GM21786 (cell line): ENCODE measurements around the gene KRT82.
"Not testable (repeated sequence)": the region's sequence is repeated elsewhere in the genome, so short reads cannot be mapped to it uniquely, and the experiment has no call there.

Experiments
- ATAC-seq: cut with Tn5 transposase; IDR thresholded peaks from one replicate; pipeline ENCODE4 v1.9.1; 2021; ENCODE audit not compliant: unreplicated experiment

Gene KRT82

DNA sequence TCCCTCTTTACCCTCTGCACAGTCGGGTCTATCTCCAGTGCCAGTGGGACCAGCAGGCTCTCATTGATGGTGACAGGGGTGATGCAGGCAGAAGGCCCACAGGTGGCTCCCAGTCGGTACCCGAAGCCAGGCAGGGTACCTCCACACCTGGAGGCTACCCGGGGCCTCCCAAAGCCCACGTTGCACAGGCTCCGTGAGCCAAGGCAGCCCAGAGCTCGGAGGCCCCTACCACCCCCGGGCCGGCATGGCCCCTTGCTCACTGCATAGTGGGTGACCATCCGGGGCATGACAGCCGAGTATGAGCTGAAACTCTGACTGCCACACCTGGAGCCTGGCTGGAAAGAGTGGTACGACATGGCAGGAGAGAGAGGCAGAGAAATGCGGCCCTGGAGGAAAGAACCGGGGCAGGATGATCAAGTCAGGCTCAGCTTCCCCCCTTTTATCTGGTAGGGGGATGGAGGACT, at the start of gene KRT82:
Gene KRT82, minus strand, starts transcription at position 414 of the 464 bp plus-strand sequence. Its CDS starts 58 bp downstream, at position 356.
- no peak for ATAC-seq

DNA sequence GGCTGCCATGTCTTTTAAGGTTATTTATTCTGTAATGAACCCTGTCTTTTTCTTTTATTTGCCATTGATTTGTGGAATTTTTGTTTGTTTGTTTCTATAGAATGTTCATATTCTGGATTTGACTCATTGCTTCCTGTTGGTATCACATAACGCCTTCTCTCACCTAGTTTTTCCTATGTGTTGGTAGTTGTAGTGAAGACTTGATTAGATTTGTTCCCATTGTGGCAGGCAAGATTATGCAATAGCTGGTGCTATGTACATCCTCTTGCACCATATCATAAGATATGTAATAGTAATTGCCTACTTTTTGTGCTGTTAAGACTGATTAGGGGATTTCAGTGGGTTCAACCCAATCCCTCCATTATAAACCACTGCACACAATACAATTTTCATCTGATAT, 49.7 kb upstream of the KRT82 start:
- ATAC-seq = no peak

DNA sequence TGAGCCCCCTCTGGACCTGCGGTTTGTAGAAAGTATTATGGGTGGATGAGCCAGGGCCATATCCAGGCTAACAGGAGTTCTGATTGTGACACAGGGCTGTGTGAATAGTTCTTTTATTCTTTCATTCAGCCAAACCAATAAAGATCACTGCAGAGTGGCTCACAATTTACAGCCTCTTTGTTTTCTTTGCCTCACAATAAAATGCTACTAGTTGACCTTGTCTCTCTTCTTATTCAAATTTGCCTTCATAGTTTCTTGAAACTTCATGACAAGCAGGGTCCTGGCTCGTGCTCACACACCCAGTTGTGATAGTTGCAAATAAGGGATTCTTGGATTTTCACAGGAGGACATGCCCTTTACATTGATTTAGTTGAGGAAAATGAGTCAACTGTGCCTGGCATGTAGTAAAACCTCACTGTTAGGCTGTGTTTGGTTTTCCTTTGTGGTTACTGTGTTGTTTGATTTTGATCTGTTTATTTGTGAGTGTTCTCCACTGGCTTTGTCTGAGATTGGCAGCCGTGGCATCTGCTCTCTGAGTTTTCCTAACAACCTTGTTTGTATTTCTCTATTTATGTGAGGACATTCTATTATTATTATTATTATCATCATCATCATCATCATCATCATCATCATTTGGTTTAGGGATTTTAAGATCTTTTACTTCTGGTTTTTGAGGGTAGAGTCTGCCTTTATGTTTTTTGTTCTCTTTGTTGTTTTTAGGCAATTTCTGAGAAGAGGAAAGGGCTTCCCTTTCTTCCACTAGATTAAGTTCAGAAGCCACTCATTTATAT, 48.5 kb upstream of the KRT82 start:
- no peak for ATAC-seq

DNA sequence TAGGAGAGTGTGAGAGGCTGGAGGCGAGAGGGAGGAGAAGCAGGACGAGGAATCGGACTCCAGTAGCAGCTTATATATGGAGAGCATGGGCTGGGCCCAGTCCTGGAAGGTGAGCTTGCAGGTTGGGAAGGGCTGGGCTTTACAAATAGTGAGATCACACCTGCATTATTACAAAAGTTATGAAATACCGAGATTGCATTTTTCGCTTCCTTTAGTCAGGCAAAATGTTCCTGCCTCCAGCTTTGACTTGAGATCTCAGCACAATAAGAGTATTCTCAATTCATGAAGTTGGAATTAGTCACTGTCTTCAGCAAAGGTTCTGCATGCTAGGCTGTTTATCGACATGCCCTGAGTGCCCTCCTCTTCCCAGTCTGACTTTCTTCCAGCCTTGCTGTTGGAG, 46.0 kb upstream of the KRT82 start, which contains the start of gene KRT6B:
Gene KRT6B, minus strand, starts transcription at position 46 of the 400 bp plus-strand sequence. CDS start 68 bp downstream, outside the sequence.
- ATAC-seq = no peak

DNA sequence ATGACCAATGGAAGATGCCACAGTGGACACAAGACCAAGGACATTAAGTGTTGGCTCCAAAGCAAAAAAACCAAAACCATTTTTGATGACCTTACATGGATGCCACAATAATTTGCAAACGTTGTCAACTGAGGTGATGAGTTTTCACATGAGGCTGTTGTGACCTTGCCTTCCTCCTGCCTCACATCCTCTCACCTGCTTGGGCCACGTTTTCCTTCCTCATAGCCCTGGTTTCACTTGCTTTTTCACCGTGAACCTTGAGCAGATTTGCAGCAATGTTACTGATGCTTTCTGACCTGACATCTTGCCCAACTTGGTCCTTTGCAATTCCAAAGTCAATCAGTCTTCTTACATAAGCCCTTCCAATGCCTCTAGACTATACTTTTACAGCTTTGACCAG, 42.1 kb upstream of the KRT82 start:
- no peak for ATAC-seq

DNA sequence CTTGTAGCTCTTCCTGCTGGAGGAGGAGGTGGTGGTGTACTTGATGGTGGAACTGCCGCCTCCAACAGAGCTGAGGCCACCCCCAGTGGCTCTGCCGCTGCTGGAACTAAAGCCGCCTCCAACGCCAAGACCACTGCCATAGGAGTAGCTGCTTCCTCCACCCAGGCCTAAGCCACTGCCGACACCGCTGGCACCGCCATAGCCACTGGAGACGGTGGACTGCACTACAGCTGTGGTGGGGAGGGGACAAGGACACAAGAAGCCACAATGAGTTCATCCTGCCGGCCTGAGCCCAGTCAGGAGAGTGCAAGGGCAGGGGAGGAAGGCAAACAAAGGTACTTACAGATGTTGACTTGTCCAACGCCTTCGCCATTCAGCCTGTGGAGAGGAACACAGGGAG, 41.1 kb upstream of the KRT82 start:
- ATAC-seq = not testable (repeated sequence)

DNA sequence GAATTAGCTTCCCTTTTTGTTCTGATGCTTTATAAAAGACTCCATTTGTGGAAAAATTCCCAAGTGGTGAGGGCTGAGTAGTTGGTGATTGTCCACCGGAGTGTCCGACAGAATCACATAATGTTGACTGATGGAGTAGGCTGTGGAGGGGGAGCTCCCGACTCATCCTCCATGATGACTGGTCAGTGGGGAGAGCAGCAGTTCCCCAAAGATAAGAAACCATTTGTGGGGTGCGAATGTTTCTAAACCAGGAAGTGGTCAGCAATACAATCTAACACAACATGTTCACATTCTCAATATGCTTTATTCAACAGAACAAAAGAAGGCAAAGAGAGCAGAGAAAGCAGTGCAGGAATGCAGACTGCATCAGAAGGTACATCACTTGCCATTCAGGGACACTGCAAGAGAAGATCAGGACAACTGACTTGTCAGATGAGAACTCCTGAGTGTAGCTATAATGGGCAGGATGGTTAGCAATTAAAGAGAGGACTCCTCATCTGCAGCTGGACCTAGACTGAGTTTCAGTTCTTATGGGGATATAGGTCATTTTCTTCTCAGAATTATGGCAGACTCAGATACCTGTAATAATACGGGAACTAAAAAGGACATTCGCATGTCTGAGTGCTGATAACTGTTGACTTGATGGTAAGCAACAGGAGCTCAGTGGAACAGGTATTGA, 40.4 kb upstream of the KRT82 start:
- ATAC-seq = no peak

DNA sequence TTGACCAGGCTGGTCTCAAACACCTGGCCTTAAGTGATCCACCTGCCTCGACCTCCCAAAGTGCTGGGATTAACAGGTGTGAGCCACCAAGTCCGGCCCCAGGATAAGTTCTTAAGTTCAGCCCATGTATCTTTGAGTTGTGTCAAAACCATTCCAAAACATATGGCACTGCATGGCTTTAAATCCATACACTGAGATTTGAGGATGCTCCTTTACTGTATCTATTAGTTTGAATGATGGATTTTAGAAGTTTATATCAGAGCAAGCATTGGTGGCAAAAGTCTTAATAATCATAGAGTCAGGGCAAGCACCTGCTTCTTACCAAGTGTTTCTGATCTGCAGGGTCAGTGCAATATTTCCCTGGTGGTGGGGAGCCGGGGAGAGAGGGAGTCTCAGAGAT, 39.7 kb upstream of the KRT82 start:
- no peak for ATAC-seq

DNA sequence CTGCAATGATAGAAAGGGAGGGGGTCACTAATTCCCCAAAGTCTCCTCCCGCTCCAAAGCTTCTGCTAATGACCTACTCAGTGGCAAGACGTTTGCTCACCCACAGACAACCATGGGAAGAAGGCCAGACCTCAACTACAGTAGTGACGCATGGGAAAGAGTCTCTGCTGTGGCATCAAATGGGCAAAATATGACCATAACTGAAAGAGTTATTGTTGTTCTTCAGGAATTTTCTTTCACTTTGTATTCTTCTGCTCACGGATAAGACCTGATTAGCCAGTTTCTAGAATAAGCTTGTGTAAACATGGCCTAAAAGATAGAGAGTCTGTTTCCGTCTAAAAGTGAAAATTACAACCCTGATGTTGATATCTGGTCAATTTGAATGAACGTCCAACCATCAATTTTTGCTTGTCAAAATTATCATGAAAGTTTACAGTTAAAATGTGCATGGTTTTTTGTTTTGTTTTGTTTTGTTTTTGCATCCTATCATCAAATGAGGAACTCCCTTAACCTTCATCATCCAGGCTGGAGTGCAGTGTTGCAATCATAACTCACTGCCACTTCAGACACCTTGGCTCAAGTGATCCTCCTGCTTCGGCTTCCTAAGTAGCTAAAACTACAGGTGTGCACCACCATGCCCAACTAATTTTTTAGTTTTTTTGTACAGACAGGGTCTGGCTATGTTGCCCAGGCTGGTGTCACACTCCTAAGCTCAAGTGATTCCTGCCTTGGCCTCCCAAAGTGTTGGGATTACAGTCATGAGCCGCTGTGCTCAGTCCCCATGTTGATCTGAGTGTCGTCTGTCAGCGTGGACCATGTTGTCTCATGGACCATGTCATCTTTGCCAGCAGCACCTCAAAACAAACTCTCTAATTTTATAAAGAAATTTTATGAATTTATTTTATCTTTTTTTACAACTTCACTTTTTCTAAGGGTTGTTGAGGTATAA, 38.8 kb upstream of the KRT82 start:
- ATAC-seq = no peak

DNA sequence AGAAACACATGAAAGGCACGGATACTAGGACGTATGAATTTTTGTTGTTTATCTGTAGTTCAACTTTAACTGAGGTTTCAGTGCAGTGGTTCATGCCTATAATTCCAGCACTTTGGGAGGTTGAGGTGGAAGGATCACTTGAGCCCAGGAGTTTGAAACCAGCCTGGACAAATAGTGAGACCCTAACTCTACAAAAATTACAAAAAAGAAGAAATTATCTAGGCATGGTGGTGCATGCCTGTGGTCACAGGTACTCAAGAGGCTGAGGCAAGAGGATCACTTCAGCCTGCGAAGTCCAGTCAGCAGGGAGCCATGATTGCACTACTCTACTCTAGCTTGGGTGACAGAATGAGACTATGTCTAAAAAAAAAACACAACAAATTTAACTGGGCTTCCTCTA, 37.8 kb upstream of the KRT82 start:
- no peak for ATAC-seq

DNA sequence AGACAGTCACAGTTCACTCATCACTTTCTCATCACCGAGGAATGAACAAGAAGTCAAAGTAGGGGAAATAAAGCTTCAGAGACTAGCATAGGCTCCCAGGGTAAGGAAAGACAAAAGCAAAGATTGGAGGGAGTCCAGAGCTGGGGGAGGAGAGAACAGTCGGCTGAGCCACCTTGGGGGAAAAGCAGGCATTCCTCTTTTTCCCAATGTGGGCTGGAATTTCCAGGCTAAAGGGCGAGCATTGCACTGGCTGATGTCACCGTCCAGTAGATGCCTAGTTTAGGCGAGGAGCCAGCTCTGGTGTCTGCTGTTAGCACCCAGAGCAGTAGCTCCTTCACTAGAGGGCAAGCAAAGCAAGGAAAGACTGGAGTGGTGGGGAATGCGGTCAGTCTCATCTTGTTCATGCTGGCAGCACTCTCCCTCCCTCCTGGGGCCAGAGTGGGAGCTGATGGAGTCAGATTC, 36.5 kb upstream of the KRT82 start:
- no peak for ATAC-seq

DNA sequence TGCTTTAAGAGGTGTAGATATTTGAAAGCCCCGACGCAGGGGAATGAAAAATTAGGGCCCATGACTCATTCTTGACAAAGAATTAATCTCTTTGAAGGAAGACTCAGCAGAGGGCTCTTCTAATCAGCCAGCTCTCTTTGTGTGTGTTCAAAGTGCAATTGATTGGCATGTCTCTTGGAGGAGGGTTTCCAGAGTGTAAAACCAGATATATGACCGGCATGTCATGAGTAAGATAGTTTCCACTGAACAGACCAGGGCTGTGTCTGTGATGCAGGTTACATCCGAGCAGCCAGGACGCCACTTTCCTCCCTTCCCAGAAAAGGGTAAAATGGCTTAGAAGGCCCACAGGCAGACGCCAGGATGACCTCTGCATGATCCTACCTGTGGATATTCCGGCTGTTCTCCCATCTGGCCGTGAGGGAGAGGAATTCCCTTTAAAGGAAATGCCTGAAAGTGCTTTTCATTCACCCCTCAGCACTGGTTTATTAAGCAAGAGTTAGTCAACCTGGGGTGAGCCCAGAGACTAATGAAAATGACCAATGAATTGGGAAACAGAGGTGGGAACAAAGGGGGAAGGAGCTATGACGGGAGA, 35.3 kb upstream of the KRT82 start:
- ATAC-seq = no peak

DNA sequence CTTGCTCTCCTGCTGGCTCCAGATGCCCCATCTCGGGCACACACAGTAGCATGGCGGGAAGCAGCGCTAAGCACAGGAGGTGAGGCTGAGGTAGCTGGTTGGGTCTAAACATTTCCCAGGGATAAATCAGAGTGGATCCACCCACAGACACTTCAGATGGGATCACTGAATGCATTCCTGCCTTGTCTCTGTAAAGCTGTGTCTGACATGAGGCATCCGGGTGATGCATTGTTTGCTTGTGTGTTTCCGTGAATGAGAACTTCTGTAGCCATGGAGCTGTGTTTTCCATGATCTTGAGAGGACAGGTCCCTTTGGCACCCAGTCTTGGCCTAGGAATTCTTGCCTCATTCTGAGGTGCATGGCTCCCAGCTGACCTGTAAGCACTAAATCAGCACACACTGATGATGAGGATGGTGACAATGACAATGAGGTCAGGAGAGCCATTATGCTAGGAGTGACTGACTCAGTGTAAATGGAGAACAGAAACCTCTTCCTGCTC, 34.7 kb upstream of the KRT82 start:
- no peak for ATAC-seq

DNA sequence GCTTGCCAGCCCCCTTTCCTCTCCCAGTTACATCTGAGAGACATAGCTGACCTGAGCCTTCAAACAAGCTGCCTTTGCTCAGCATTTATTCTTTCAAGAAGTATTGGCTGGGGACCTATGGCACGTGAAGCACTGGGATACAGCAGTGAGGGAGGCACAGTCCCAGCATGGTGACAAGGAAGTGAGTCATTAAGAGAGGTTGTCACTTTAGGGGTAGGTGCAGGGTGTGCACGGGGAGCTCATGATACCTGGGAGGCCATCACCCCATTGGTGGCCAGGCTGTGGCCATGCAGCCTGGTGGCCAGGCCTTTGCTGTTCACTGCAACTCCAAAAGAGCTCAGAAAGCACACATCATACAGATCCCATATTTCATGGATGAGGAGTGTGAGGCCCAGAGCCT, 33.7 kb upstream of the KRT82 start:
- no peak for ATAC-seq

DNA sequence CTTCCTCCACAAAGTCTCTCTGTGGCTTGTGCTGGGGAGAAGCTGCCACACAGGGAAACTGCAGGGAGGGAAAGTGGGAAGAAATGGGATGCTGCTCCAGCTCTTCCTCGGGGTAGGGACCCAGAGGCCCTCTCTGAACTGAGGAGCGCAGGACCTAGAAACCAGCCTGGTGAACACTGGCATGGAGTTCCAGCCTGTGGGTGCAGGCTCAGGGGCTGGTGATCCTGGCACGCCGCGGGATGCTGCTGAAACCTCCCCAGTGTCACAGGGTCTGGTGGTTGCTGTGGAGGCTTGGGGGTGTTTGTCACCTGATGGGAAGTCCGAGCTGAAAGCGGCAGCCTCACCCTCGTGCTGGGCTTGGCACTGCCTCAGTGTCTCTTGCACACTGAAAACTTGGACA, 33.3 kb upstream of the KRT82 start:
- no peak for ATAC-seq

DNA sequence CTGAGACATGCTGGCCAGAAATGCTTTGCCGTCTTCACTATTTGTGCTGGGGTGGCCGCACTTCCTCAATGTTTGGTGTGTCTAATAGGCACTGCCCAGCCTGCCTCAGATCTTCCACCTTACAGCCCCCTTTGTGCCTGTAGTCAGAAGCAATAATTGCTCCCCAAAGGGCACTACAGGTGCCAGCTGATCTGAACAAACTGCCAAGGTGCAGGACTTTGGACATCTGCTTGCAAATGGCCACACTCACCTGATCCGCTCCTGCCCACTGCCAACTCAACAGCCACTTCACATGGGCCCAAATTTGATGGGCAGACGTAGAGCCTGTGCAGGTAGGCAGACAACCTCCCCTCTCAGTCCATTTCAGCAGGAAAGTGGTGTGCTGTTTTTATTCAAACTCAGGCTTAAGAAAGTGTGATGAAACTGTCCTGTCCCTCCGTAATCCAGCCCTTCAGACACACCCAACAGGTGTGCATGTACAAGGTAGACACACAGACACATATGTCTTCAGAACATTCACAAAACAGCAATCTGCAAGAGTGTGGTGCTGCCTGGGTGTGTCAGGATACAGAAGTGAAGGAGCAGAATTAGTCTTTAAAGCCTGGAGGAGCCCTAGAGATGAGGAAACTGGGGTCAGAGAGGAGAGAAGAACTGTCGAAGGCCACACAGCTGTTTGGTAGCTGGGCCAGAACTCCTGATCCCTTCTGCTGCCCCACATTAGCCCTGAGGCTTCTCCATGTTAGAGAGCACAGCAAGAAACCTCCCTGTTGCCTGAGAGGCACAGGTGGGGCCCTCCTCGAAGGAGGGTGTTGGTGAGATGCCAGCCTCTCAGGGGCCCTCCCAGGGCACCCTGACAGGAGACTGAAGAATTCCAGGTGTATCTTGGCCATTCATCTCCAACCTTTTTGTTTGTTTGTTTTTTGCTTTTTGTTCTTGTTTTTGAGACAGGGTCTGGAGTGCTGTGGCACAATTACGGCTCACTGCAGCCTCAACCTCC, 32.5 kb upstream of the KRT82 start:
- no peak for ATAC-seq

DNA sequence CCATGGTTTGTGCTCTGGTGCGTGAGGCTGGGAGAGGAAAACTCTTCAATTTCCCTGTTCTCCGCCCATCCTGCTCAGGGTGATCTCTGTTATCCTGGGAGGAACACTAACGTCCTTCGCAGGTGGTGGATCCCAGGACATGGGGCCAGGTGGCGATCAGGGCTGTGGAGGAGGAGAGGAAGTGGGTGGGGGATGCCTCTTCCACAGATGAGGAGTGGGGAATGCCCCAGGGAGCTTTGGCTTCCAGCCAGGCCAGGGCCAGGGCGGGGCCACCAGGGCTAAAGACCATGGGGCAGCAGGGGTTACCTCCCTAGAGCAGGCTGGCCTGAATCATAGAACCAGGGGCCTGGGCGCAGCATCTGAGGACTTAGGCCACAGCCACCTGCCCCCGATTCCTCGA, 31.4 kb upstream of the KRT82 start:
- ATAC-seq = no peak

DNA sequence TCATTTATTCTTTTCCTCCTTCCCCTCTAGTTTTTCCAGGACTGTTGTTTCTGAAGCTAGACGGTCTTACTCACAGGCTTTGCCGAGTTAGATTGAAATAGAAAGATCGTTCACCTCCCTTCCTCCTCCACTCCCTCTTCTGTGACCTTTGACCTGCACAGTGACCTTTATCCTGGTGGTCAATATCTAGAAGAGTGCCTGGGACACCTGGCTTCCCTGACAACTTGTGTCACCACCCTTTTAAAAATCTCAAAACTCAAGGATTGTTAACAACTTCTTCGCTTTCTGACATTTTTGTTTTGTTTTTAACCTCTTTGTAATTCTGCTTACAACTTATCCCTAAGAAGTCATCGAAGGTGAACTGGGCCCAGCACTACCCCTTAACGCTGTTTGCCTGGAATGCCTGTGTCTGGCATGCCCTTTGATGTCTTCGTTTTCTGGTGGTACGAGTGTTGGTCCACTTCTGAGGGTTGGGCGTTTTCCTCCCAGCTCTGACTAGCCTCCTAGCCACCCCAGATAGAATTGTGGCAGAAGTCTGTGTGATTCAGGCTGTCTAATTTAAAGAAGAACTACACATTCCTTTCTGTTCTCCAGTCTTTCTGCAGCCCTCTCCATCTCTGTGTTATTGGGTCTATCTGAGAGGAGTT, 30.8 kb upstream of the KRT82 start:
- ATAC-seq = no peak
